NCI-H524 treated with DMSO at 0.1 percent for 48 hours (cell line): Measurements from ENCODE around the gene EPB41L4B.

ENCODE experiments used
- DNase-seq: peaks from one replicate; lab custom pipeline; 2025; lab: John Stamatoyannopoulos, UW

EPB41L4B gene

GRCh38 chr9:109320331-109320741 lies 523 bp downstream of the EPB41L4B start:
- DNase-seq, result no peak

GRCh38 chr9:109319626-109320241 lies 1.1 kb downstream of the EPB41L4B start:
- DNase-seq, result no peak

- DNase-seq, result peak; percentile 32
Measured at GRCh38 chr9:109319017-109319625, 1.7 kb downstream of the EPB41L4B start.

DNA sequence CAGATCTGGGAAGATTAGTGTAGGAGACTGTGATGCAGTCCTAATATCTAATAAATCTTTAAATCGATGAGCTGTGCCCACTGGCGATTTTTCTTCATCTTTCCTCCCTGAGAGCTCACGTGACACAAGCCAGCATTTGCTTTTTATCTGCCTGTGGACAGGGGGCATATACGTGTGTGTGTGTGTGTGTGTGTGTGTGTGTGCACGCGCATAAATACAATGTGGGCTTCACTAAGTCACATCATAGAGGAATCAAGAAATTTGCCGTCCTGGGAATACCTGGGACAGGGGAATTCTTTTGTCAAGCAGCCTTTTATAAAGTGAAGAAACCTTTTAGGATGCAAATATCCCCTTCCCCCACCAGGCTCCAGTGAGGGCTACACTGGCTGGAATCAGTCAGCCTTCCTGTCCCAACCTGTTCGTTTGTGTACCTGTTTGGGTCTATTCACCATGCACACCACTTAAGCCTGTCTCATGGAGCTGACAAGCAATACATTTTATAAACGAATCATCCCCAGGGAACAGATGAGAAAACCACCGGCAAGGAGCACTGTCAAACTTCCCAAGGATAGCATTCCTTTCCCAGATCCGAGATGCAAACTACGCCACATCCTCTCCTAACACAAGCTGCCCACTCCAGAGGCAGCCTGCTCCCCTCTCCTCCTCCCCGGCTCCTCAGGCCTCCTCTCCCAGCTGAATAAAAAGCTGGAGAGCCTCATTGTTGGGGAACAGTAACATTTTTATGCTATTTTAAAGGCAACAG lies 2.7 kb downstream of the EPB41L4B start:
- no peak for DNase-seq

- peak; percentile 52 for DNase-seq
Measured at GRCh38 chr9:109317311-109317978, 3.4 kb downstream of the EPB41L4B start.

DNA sequence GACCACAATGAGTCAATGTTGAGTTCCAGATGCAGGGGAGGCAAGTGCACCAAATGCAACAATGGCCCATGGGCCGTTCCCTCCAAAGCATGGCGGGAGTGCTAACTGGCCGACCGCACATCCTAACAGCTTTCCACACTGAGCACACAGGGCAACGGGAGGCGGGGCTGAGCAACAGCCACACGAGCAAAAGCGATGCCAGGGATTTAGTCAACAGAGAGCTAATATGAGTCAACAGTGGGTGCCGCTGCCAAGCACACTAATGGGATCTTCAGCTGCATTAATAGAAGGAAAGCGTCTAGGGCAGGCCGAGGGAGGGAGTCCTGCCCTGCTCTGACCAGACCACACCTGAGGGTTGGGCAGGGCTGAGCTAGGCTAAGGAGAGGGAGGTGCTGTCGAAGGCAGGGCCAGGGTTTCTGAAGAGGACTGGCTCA lies 4.6 kb downstream of the EPB41L4B start:
- DNase-seq, result peak; percentile 79

DNA sequence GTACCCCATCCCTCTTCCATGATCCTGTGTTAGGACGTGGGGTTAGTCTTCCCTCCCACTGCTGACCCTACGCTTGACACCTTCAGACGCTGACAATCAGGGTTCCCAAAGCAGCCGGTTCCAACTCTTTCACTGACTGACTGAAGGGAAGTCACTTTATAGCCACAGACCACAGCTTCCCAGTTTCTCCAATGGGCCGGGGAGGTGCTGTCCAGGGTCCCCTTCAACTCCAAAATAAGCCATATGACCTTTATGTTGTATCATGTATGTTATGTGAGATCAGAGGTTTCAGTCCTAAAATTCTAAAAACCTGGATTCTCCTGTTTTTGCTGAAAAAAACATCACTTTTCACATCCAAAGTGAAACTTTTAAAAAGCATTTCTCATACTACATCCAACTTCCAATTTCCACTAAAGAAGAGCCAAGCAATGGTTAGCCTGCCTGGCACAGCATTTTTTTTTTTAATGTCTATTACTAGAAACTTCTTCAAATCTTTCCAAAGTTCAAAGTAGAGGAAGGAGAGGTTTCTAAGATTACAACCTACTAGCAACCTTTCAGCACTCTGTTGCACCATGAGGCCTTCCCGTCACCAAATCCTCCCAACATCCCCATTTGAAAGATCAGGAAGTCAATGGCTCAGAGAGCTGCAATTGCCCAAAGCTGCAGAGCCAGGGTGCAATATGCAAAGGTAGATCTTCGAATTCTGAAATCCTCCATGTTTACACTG lies 5.2 kb downstream of the EPB41L4B start:
- DNase-seq, result no peak

- DNase-seq, result peak; percentile 87
Measured at GRCh38 chr9:109314011-109314531, 6.8 kb downstream of the EPB41L4B start.

DNA sequence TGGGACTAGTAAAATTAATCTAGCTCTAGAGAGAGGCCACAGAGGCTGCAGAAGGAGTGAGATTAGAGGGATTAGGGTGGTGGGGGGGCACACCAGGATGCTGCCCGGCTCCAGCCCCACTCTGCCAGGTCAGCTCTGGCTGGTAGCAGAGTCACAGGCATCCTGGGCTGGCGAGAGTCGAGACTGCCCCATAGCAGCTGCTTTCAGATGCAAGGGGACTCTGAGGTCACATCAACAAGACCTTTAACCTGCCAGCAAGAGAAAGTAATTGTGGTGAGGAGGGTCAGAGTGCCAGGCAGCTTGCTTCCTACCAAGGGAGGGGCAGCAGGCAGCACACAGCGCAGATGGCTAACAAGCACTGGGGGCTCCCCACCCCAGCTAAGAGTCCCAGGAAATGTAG lies 7.5 kb downstream of the EPB41L4B start:
- peak; percentile 81 for DNase-seq

DNA sequence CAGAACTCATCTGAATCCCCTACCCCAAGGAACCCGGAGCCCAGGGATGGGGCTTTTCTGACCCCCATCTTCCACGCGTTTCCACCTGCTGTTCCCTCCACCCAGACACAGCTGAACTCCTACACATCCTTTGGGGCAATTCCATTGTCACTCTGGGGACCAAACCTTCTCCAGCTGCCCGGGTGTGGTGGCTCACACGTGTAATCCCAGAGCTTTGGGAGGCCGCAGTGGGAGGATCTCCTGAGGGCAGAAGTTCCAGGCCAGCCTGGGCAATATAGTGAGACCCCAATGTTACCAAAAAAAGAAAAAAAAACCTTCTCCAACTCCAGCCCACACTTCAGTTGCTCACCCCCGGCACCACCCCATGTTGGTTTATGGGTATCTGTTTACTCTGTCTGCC lies 8.1 kb downstream of the EPB41L4B start:
- DNase-seq, result no peak

DNA sequence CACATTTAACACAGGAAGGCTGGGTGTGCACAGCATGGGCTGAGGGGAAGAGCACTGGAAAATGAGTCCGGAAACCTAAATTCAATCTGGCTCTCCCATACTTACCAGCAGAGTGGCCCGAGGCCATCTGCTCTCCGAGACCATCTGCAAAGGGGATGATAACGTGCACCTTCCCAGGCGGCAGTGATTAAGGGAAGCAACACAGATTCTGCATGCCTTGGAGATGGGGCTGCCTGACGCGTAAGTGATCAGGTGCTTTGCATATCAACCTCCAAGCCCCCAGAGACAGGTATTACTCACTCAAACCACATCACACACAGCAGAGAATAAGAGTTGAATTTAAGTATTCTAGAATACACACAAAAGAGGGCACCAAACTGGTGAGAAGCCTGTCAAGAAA lies 9.1 kb downstream of the EPB41L4B start:
- peak; percentile 94 for DNase-seq

- no peak for DNase-seq
Measured at GRCh38 chr9:109311286-109311685, 9.6 kb downstream of the EPB41L4B start.

DNA sequence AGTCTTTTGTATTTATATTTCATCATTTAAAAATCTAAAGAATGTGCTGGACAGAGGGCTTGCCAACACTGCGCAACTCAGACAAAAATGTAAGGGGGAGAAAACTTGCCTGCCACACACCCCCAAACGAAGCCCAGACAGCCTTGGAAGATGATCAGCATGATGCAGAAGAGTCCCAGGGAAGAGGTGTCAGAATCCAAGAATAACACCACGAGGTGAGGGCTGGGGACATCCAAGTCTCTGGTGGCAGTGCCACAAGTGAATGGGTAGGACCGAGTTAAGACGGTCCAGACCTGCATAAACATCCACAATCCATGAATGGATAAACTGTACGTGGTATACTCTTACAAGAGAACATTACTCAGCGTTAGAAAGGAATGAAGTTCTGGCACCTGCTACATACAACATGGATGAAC lies 10.4 kb downstream of the EPB41L4B start:
- no peak for DNase-seq

DNA sequence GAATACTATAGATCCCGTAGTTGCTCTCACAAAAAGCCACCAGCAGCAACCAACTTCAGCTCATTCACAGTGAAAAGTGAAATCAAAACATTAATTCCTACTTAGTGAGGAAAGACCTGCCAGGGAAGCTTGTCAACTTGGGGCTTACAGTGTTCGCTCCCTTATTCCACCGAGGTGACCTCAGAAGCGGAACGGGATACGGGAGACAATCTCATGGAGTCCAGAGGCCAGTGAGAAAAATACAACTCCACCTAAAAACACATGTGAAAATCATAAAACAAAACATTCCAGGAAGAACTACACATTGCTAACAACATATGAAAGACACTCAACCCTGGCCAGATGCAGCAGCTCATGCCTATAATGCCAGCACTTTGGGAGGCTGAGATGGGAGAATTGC lies 11.6 kb downstream of the EPB41L4B start:
- DNase-seq, result no peak

DNA sequence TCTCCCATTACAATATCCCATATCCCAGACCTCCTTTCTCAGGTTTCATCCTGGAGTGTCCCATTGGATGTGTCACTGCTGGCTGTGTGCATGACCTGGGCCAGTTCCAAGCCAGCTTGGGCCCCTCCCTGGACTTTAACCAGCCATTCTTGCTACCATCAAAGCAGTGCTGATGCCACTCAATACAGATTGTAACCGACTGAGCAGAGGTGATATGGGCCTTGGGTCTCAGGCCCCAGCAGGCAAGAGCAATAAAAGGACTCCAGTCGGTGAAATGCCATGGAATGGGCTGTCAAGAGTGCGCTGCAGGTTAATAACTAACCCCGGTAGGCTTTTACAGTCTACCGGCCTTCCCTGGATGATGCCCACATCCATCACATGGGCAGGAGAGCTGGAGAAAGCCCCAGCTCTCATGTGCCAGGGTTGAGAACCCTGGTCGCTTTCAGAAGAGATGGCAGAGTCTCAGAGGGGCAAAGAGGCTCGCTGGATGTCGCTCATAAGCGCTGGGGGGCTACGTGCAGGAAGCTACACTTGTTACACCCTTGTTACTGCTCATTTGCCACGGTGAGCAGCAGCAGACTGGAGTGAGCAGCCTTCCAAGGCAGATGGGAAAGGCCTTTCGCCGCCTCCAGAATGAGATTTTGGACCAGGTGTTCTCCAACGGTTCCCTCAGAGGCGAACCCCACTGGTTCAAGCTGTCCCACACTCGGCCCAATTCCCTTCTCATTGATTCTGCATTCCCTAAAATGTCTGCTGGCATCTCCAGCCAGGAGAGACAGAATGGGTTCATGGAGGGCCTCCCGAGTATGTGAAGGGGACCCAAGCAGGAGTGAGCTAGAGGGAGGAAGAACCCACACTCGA lies 13.2 kb downstream of the EPB41L4B start:
- no peak for DNase-seq

DNA sequence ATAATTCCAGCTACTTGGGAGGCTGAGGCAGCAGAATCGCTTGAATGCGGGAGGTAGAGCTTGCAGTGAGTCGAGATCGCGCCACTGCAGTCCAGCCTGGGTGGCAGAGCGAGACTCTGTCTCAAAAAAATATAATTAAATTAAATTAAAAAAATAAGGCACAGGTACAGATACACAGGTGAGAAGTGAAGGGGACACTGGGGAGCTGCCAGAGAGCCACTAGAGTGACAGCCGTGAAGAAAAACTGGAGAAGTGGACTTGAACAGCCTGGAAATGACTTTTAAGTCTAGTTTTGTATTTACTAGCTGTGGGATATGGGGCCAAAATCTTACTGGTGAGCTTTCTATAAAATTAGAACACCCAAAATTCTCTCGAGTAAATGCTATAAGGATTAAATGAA lies 15.1 kb downstream of the EPB41L4B start:
- DNase-seq, result no peak

DNA sequence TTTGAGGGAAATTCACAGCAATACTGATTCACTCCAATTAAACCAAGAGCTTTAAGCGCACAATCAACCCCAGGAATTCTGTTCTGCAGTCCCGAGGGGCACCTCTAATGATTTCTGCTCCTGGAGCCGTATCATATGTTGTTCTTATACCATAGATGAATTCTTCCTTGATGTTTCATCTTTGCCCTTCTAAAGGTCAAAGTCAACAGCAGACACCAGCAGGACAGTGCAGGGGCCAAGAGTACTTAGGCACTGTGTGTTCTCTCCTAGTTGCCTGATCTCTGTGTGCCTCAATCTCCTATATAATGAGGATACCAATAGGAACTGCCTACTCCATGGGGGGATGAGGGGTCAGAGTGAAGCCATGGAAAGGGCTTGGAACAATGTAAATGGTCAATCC lies 16.5 kb downstream of the EPB41L4B start:
- DNase-seq, result no peak

- no peak for DNase-seq
Measured at GRCh38 chr9:109303900-109304299, 17.0 kb downstream of the EPB41L4B start.

- DNase-seq, result peak; percentile 13
Measured at GRCh38 chr9:109302606-109303005, 18.3 kb downstream of the EPB41L4B start.

DNA sequence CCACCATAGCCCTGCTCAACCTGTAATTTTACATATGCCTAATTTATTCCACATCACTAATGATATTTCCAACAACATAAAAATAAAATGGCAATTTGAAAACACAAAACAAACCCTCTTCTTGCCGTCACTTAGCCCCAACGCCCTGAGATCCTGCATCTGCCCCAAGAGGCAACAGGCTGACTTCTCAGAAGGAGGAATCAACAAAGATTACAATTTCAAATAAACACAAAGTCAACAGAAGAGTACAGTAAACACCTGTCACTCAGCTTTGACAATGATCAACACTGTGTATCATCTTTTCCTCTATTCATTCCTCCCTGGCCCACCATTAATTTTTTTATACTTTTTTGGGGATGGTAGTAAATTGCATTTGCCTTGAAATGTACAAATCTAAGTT lies 19.8 kb downstream of the EPB41L4B start:
- no peak for DNase-seq

DNA sequence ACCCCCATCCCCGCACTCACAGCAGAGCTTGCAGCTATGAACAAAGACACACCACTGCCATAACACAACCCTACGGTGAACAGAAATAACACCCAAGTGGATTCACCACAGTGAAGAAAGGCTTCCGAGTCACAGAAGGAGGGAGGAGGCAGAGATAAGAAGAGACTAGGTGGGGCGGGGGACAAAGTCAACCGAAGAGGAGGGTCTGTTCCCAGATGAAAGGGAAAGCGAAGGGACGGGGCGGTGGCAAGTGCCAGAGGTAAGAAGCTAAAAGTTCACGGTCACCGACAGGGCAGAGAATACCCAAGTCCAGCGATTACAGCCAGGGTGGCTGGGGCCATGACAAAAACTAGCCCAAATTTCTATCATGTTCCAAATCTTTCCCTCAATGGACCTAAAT lies 21.0 kb downstream of the EPB41L4B start:
- no peak for DNase-seq
